A549 (cell line): ENCODE results near the gene FBXO48. TPM values are rescaled to one million over a fixed set of nuclear protein-coding genes. Genes with fewer than 3 reads are reported as not detected.

Experiments used
- ATAC-seq, 2 experiments: fragments of 200-7000 bp in 1 of 2; fragments of >200 bp in 1 of 2; cut with Nextera tagmentation in 1 of 2; cut with Tn5 transposase in 1 of 2; 3 replicates each; pipeline versions ENCODE4 v1.8.0 to v1.9.1; 2018 to 2020; ENCODE audit warnings: mild to moderate bottlenecking in 1 of 2, moderate library complexity in 1 of 2
- CTCF ChIA-PET: fragments of 300-600 bp; sonication (Branson Sonifier 250); formaldehyde crosslinking; extraction: SDS; loops from one replicate; lab custom pipeline; 2021; ENCODE audit warnings: antibody characterized with exemption, inconsistent platforms; lab: Yijun Ruan, JAX
- POLR2A ChIA-PET: fragments of 350-600 bp; formaldehyde crosslinking; extraction: SDS; loops from one replicate; lab custom pipeline; 2021; ENCODE audit warnings: antibody characterized with exemption, inconsistent platforms; lab: Yijun Ruan, JAX
- DNase-seq, 2 experiments: peaks; one replicate each; pipeline versions ENCODE4 v3.0.0 to v3.0.0-alpha.2; 2011 to 2016; ENCODE audit warnings: low read depth in 1 of 2, low spot score in 1 of 2
- FAIRE-seq: peaks from 2 replicates; lab custom pipeline; 2011; peaks lifted over from hg19 to GRCh38; lab: Jason Lieb, UNC
- H3K27ac ChIP-seq, 2 experiments: fragments of >200 bp; sonication (Bioruptor Twin); formaldehyde crosslinking; 3 replicates each; pipeline ENCODE4 v1.5.1; 2016 to 2017
- H3K4me1 ChIP-seq: fragments of >200 bp; sonication (Bioruptor Twin); formaldehyde crosslinking; 3 replicates; pipeline ENCODE4 v1.6.1; 2016
- H3K4me2 ChIP-seq: fragments of >200 bp; sonication (Bioruptor Twin); formaldehyde crosslinking; 3 replicates; pipeline ENCODE4 v1.6.1; 2016
- H3K4me3 ChIP-seq: fragments of >200 bp; sonication (Bioruptor Twin); formaldehyde crosslinking; 3 replicates; pipeline ENCODE4 v1.5.1; 2016
- H3K9me3 ChIP-seq: fragments of >200 bp; sonication (Bioruptor Twin); formaldehyde crosslinking; 3 replicates; pipeline ENCODE4 v1.6.1; 2016
- CTCF ChIP-seq: fragments of >200 bp; sonication (Bioruptor Twin); formaldehyde crosslinking; IDR thresholded peaks from 3 replicates; pipeline ENCODE4 v1.5.1; 2016
- EP300 ChIP-seq, 2 experiments: fragments of >200 bp; sonication (Bioruptor Twin); formaldehyde crosslinking; IDR thresholded peaks; 2 replicates in 1 of 2; 3 replicates in 1 of 2; pipeline ENCODE4 v1.6.1; 2016 to 2017
- ESRRA ChIP-seq: fragments of 150-350 bp; IDR thresholded peaks from 2 replicates; pipeline ENCODE4 v1.6.1; 2014; ENCODE audit warnings: mild to moderate bottlenecking, low read length, borderline replicate concordance
- FOSL2 ChIP-seq, 2 experiments: fragments of 450-650 bp in 1 of 2; fragments of >200 bp in 1 of 2; sonication (Bioruptor Twin) in 1 of 2; formaldehyde crosslinking; IDR thresholded peaks; 2 replicates each; pipeline versions ENCODE4 v1.5.0 to v1.6.1; 2016 to 2020; ENCODE audit warnings: mild to moderate bottlenecking in 1 of 2, moderate library complexity in 1 of 2
- HEYL ChIP-seq: fragments of 250-450 bp; sonication (Bioruptor Pico); IDR thresholded peaks from 2 replicates; pipeline ENCODE4 v1.8.0; 2021; ENCODE audit warnings: mild to moderate bottlenecking, moderate library complexity
- JUNB ChIP-seq: fragments of >200 bp; sonication (Bioruptor Twin); formaldehyde crosslinking; IDR thresholded peaks from 2 replicates; pipeline ENCODE4 v1.6.1; 2016
- KDM1A ChIP-seq: fragments of 200-600 bp; sonication (generic); IDR thresholded peaks from 2 replicates; pipeline ENCODE4 v1.6.1; 2016; ENCODE audit warnings: low read depth, mild to moderate bottlenecking
- MAX ChIP-seq: IDR thresholded peaks from 2 replicates; pipeline ENCODE4 v1.6.1; 2012
- MYC ChIP-seq: IDR thresholded peaks from 2 replicates; pipeline ENCODE4 v1.6.1; 2012; ENCODE audit warnings: mild to moderate bottlenecking, inconsistent platforms, low read length, improper control_type of control experiment, borderline replicate concordance
- NR3C1 ChIP-seq: fragments of >200 bp; sonication (Bioruptor Twin); formaldehyde crosslinking; IDR thresholded peaks from 3 replicates; pipeline ENCODE4 v1.6.1; 2017
- PBX3 ChIP-seq: IDR thresholded peaks from 2 replicates; pipeline ENCODE4 v1.6.1; 2012
- RARB ChIP-seq: fragments of 250-450 bp; sonication (Bioruptor Pico); IDR thresholded peaks from 2 replicates; pipeline ENCODE4 v1.8.0; 2021; ENCODE audit warnings: mild to moderate bottlenecking, moderate library complexity
- RCOR1 ChIP-seq: fragments of 150-350 bp; IDR thresholded peaks from 2 replicates; pipeline ENCODE4 v1.6.1; 2014; ENCODE audit warnings: antibody characterized with exemption, low read length, low read depth
- REST ChIP-seq: fragments of 200-600 bp; sonication (generic); IDR thresholded peaks from 2 replicates; pipeline ENCODE4 v1.6.1; 2016; ENCODE audit warnings: antibody characterized with exemption, mild to moderate bottlenecking, moderate library complexity
- RFX5 ChIP-seq: fragments of 450-650 bp; IDR thresholded peaks from 2 replicates; pipeline ENCODE4 v1.7.1; 2014; ENCODE audit warnings: antibody characterized with exemption, mild to moderate bottlenecking, moderate library complexity
- SMC3 ChIP-seq: fragments of >200 bp; sonication (Bioruptor Twin); formaldehyde crosslinking; IDR thresholded peaks from 3 replicates; pipeline ENCODE4 v1.6.1; 2018; ENCODE audit warnings: inconsistent platforms
- TP53 ChIP-seq: fragments of 250-450 bp; sonication (Bioruptor Pico); IDR thresholded peaks from 2 replicates; pipeline ENCODE4 v1.5.0; 2021; ENCODE audit warnings: mild to moderate bottlenecking, moderate library complexity
- USF2 ChIP-seq: fragments of 450-650 bp; IDR thresholded peaks from 2 replicates; pipeline ENCODE4 v1.6.1; 2014; ENCODE audit warnings: antibody characterized with exemption
- ZC3H11A ChIP-seq: fragments of 450-650 bp; IDR thresholded peaks from 2 replicates; pipeline ENCODE4 v1.6.1; 2014; ENCODE audit warnings: antibody characterized with exemption, mild to moderate bottlenecking
- WGBS: methylation state at CpG from one replicate; pipeline ENCODE4 v1.1.6; 2017; ENCODE audit errors: missing lambda C conversion rate; 5-methylcytosine and 5-hydroxymethylcytosine counted together
- polyA plus RNA-seq, 4 experiments: library from polyadenylated mRNA; depleted of rRNA in 3 of 4; stranded (reverse); fragments of >200 nt; fragmentation: RNase III in 1 of 4; extraction: RNeasy Plus Mini Kit Qiagen cat#74134 plus additional on column Dnase treatment in 1 of 4; gene quantifications; 2 replicates in 3 of 4; 3 replicates in 1 of 4; pipeline ENCODE4 v1.2.3, GENCODE V29; 2011 to 2017

The FBXO48 gene
- polyA plus RNA-seq, 2 of the 4 experiments (the other 2 are of a cell fraction), result 0.72 to 2.1 TPM

GRCh38 chr2:68501768-68502167 lies 34.7 kb upstream of the FBXO48 start:
- Histone ChIP-seq H3K9me3 (no peaks in the 10 kb centered on the region), H3K4me1 (no peaks in the 10 kb centered on the region)
- DNase-seq, result no peak
- no peak for ATAC-seq
- TF ChIP-seq NR3C1, result no peak
- TF ChIP-seq USF2, result no peak
- TF ChIP-seq MAX, result no peak
- no peak for TF ChIP-seq ZC3H11A
- TF ChIP-seq RCOR1, result no peak
- no peak for TF ChIP-seq JUNB
- no peak for TF ChIP-seq KDM1A
- TF ChIP-seq FOSL2 (IDR thresholded peaks at IDR 0.05), result no peak
- TF ChIP-seq FOSL2 (CRISPR knock-in tag; IDR thresholded peaks at IDR 0.05), result no peak
- TF ChIP-seq, all 56 proteins: peak for 0
- 75% methylated on average over 5 of the region's 5 CpGs for whole genome bisulfite sequencing
- Histone ChIP-seq H3K4me2 (no peak overlapping the region), H3K4me3 (no peak overlapping the region), H3K27ac (no peak overlapping the region)
- CTCF ChIA-PET, result interaction anchor here (0.6 kb wide), 1 partner anchor 159 kb away, joined by 3 read pairs; no protein-coding TSS in a partner anchor
- POLR2A ChIA-PET, result no interaction called here
- no peak for FAIRE-seq

- ATAC-seq, result no peak
- H3K9me3 ChIP-seq, result peaks cover 4% of the 10 kb centered on the region; the same call in 1 of the 3 replicates
- no peak for TF ChIP-seq MYC
- TF ChIP-seq SMC3, result no peak
- TF ChIP-seq CTCF, result no peak
- TF ChIP-seq, all 56 proteins: peak for 0
- Histone ChIP-seq H3K27ac (no peak overlapping the region), H3K4me2 (no peak overlapping the region), H3K4me1 (no peaks in the 10 kb centered on the region), H3K4me3 (no peak overlapping the region)
- ChIA-PET POLR2A (no interaction called here), CTCF (interaction anchor here (0.6 to 1.4 kb wide), 2 partner anchors 13 to 336 kb away, joined by 3 to 7 read pairs; no protein-coding TSS in a partner anchor)
- FAIRE-seq (no peak), DNase-seq (no peak)
- 86% methylated on average over 4 of the region's 4 CpGs for WGBS
Measured at GRCh38 chr2:68500649-68501048, 33.6 kb upstream of the FBXO48 start.

GRCh38 chr2:68499133-68499532 lies 32.0 kb upstream of the FBXO48 start:
- FAIRE-seq (peak; percentile 54), DNase-seq (no peak), ATAC-seq (no peak)
- no peaks in the 10 kb centered on the region for H3K4me1 ChIP-seq
- peaks cover 4% of the 10 kb centered on the region; the same call in 1 of the 3 replicates for H3K9me3 ChIP-seq
- POLR2A ChIA-PET, result no interaction called here
- TF ChIP-seq RARB (CRISPR knock-in tag), result no peak
- no peak for TF ChIP-seq REST
- no peak for TF ChIP-seq ZC3H11A
- TF ChIP-seq ESRRA, result no peak
- TF ChIP-seq TP53, result no peak
- TF ChIP-seq FOSL2 (IDR thresholded peaks at IDR 0.05), result no peak
- TF ChIP-seq FOSL2 (CRISPR knock-in tag; IDR thresholded peaks at IDR 0.05), result no peak
- no peak for TF ChIP-seq PBX3
- no peak for TF ChIP-seq EP300 (IDR thresholded peaks at IDR 0.05)
- no peak for TF ChIP-seq HEYL (CRISPR knock-in tag)
- no peak for TF ChIP-seq RFX5
- H3K27ac ChIP-seq, result no peak overlapping the region
- CTCF ChIA-PET, result interaction anchor here (1.2 kb wide), 1 partner anchor 253 kb away, joined by 4 read pairs; no protein-coding TSS in a partner anchor
- no peak overlapping the region for H3K4me2 ChIP-seq
- H3K4me3 ChIP-seq, result no peak overlapping the region
